ENCODE measurements around the gene C8G. TPM values are rescaled to one million over a fixed set of nuclear protein-coding genes. Genes with fewer than 3 reads are reported as not detected.

Gene C8G
- polyA plus RNA-seq, 1 donor: 36.0 TPM

GRCh38 chr9:136941231-136942111 is 3.6 kb upstream of the C8G start:
- WGBS (ENCODE audit: insufficient coverage, low lambda C conversion rate): no CpG with 5 or more reads among the region's 55 CpGs
- Histone ChIP-seq H3K36me3 (ENCODE audit: control insufficient read depth, insufficient read depth, low read length) (peaks cover 46% of the 10 kb centered on the region), H3K4me3 (ENCODE audit: low read length) (no peak overlapping the region), H3K27ac (ENCODE audit: low read length) (no peak overlapping the region), H3K4me1 (ENCODE audit: control insufficient read depth, insufficient read depth, low read length) (peaks cover 26% of the 10 kb centered on the region), H3K9me3 (ENCODE audit: control insufficient read depth, low read depth, low read length) (peaks cover 28% of the 10 kb centered on the region), H3K27me3 (ENCODE audit: control insufficient read depth, insufficient read depth, low read length) (no peaks in the 10 kb centered on the region)
- no peak for DNase-seq

DNA sequence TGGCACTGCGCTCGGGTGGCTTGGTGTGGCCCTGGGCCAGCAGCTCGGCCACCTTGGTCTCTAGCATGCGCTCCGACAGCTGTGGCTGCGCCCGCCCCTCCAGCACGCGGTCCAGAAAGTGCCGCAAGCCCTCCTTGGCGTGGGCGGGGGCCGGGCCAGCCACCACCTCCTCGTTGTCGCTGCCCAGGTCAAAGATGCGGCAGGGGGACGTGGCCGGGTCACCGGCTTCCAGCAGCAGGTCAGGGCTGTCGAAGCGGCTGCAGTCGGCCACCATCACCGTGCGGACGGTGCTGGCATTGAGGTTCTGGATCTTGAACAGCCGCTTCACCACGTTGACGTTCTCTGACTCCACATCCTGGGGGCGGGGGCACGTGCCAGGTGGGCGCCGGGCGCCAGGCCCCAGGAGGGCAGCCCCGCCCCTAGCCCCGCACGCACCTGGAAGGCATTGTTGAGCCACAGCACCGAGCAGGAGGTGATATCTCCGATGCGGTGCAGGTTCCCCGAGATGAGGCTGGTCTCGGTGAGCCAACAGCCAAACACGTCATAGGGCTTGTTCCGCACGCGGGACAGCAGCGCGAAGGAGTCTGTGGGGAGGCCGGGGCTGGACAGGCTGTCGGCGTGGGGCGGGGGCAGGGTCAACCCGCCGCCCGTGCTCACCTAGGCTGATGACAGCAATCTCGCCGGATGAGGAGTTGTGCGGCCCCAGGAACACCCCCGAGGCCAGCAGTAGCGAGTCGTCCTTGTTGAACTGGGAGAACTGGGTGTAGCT is 2.7 kb upstream of the C8G start:
- Histone ChIP-seq H3K4me1 (ENCODE audit: control insufficient read depth, insufficient read depth, low read length) (peaks cover 27% of the 10 kb centered on the region), H3K27ac (ENCODE audit: low read length) (no peak overlapping the region), H3K36me3 (ENCODE audit: control insufficient read depth, insufficient read depth, low read length) (peaks cover 46% of the 10 kb centered on the region), H3K4me3 (ENCODE audit: low read length) (no peak overlapping the region), H3K27me3 (ENCODE audit: control insufficient read depth, insufficient read depth, low read length) (no peaks in the 10 kb centered on the region), H3K9me3 (ENCODE audit: control insufficient read depth, low read depth, low read length) (peaks cover 28% of the 10 kb centered on the region)
- no peak for DNase-seq
- WGBS (ENCODE audit: insufficient coverage, low lambda C conversion rate): no CpG with 5 or more reads among the region's 60 CpGs

GRCh38 chr9:136942881-136943230 is 2.2 kb upstream of the C8G start:
- no peak for DNase-seq
- H3K27ac ChIP-seq (ENCODE audit: low read length): no peak overlapping the region
- H3K4me1 ChIP-seq (ENCODE audit: control insufficient read depth, insufficient read depth, low read length): peaks cover 30% of the 10 kb centered on the region
- no CpG with 5 or more reads among the region's 16 CpGs for WGBS (ENCODE audit: insufficient coverage, low lambda C conversion rate)
- peak overlapping the region; percentile 98 for H3K4me3 ChIP-seq (ENCODE audit: low read length)
- peaks cover 23% of the 10 kb centered on the region for H3K9me3 ChIP-seq (ENCODE audit: control insufficient read depth, low read depth, low read length)
- H3K36me3 ChIP-seq (ENCODE audit: control insufficient read depth, insufficient read depth, low read length): peaks cover 43% of the 10 kb centered on the region
- H3K27me3 ChIP-seq (ENCODE audit: control insufficient read depth, insufficient read depth, low read length): no peaks in the 10 kb centered on the region

- Histone ChIP-seq H3K4me1 (ENCODE audit: control insufficient read depth, insufficient read depth, low read length) (peaks cover 35% of the 10 kb centered on the region), H3K9me3 (ENCODE audit: control insufficient read depth, low read depth, low read length) (peaks cover 23% of the 10 kb centered on the region), H3K27me3 (ENCODE audit: control insufficient read depth, insufficient read depth, low read length) (no peaks in the 10 kb centered on the region), H3K36me3 (ENCODE audit: control insufficient read depth, insufficient read depth, low read length) (peaks cover 43% of the 10 kb centered on the region), H3K4me3 (ENCODE audit: low read length) (peak overlapping the region; percentile 98), H3K27ac (ENCODE audit: low read length) (peak overlapping the region; percentile 55)
- DNase-seq: no peak
- no CpG with 5 or more reads among the region's 61 CpGs for WGBS (ENCODE audit: insufficient coverage, low lambda C conversion rate)
Observed at GRCh38 chr9:136943291-136944211, 1.5 kb upstream of the C8G start.

DNA sequence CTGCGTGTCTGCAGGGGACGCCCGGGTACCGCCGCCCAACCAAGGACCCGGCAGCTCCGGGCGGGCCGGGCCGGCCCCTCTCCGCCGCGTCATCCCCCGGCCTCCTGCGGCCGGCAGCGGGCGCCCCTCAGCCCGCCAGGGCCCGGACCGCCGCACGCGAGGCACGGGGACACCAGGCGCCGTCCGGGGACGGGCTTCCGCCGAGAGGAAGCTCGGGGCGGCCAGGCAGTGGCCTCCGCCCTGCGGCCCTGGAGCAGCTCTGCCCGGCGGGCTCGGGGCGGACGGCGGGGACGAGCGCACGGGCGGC is 878 bp upstream of the C8G start:
- Histone ChIP-seq H3K9me3 (ENCODE audit: control insufficient read depth, low read depth, low read length) (peaks cover 23% of the 10 kb centered on the region), H3K4me1 (ENCODE audit: control insufficient read depth, insufficient read depth, low read length) (peaks cover 39% of the 10 kb centered on the region), H3K27ac (ENCODE audit: low read length) (peak overlapping the region; percentile 55), H3K4me3 (ENCODE audit: low read length) (peak overlapping the region; percentile 98), H3K27me3 (ENCODE audit: control insufficient read depth, insufficient read depth, low read length) (no peaks in the 10 kb centered on the region), H3K36me3 (ENCODE audit: control insufficient read depth, insufficient read depth, low read length) (peaks cover 42% of the 10 kb centered on the region)
- no CpG with 5 or more reads among the region's 45 CpGs for WGBS (ENCODE audit: insufficient coverage, low lambda C conversion rate)
- DNase-seq: no peak

DNA sequence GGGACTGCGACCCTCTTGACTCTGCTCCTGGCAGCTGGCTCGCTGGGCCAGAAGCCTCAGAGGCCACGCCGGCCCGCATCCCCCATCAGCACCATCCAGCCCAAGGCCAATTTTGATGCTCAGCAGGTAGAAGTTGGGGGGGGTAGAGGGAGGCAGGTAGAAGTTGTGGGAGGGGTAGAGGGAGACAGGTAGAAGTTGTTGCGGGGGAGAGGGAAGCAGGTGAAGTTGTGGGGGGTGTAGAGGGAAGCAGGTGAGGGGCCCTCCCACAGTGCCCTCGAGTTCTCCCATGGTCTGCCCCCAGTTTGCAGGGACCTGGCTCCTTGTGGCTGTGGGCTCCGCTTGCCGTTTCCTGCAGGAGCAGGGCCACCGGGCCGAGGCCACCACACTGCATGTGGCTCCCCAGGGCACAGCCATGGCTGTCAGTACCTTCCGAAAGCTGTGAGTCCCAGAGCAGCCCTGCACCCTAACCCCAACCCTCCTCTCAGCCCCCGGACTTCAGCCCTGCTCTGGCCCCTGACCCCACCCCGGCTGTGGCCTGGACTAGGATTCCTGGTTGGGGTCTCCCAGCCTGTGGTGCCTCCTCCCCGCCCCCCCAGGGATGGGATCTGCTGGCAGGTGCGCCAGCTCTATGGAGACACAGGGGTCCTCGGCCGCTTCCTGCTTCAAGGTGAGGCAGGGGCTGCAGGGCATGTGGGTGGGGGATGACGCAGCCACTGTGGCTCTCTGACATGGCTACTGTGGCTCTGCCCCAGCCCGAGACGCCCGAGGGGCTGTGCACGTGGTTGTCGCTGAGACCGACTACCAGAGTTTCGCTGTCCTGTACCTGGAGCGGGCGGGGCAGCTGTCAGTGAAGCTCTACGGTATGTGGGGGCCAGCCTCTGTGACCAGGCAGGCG is 537 bp downstream of the C8G start:
- Histone ChIP-seq H3K27me3 (ENCODE audit: control insufficient read depth, insufficient read depth, low read length) (no peaks in the 10 kb centered on the region), H3K4me3 (ENCODE audit: low read length) (peak overlapping the region; percentile 8), H3K27ac (ENCODE audit: low read length) (peak overlapping the region; percentile 73), H3K36me3 (ENCODE audit: control insufficient read depth, insufficient read depth, low read length) (peaks cover 27% of the 10 kb centered on the region), H3K9me3 (ENCODE audit: control insufficient read depth, low read depth, low read length) (peaks cover 20% of the 10 kb centered on the region), H3K4me1 (ENCODE audit: control insufficient read depth, insufficient read depth, low read length) (peaks cover 43% of the 10 kb centered on the region)
- no CpG with 5 or more reads among the region's 30 CpGs for WGBS (ENCODE audit: insufficient coverage, low lambda C conversion rate)
- peak in 1 of 2 donors; percentile 46 for DNase-seq

- Histone ChIP-seq H3K36me3 (ENCODE audit: control insufficient read depth, insufficient read depth, low read length) (peaks cover 20% of the 10 kb centered on the region), H3K9me3 (ENCODE audit: control insufficient read depth, low read depth, low read length) (peaks cover 13% of the 10 kb centered on the region), H3K27ac (ENCODE audit: low read length) (peak overlapping the region; percentile 73), H3K4me3 (ENCODE audit: low read length) (no peak overlapping the region), H3K4me1 (ENCODE audit: control insufficient read depth, insufficient read depth, low read length) (peaks cover 52% of the 10 kb centered on the region), H3K27me3 (ENCODE audit: control insufficient read depth, insufficient read depth, low read length) (no peaks in the 10 kb centered on the region)
- no CpG with 5 or more reads among the region's 27 CpGs for WGBS (ENCODE audit: insufficient coverage, low lambda C conversion rate)
- DNase-seq: no peak
Observed at GRCh38 chr9:136946228-136947027, 1.4 kb downstream of the C8G start.

- Histone ChIP-seq H3K27ac (ENCODE audit: low read length) (peak overlapping the region; percentile 99), H3K4me3 (ENCODE audit: low read length) (no peak overlapping the region), H3K4me1 (ENCODE audit: control insufficient read depth, insufficient read depth, low read length) (peaks cover 60% of the 10 kb centered on the region), H3K9me3 (ENCODE audit: control insufficient read depth, low read depth, low read length) (peaks cover 5% of the 10 kb centered on the region), H3K36me3 (ENCODE audit: control insufficient read depth, insufficient read depth, low read length) (peaks cover 11% of the 10 kb centered on the region), H3K27me3 (ENCODE audit: control insufficient read depth, insufficient read depth, low read length) (no peaks in the 10 kb centered on the region)
- DNase-seq: no peak
- no CpG with 5 or more reads among the region's 26 CpGs for WGBS (ENCODE audit: insufficient coverage, low lambda C conversion rate)
Observed at GRCh38 chr9:136947028-136947891, 2.2 kb downstream of the C8G start.
